Measurements from ENCODE around the gene MCHR1. TPM values are rescaled to one million over a fixed set of nuclear protein-coding genes. Genes with fewer than 3 reads are reported as not detected.

MCHR1 gene
- total and polyA plus RNA-seq, 2 of the 13 experiments (the other 11 are each of a cell fraction or from before 2014, with no cell fraction given): 0.40 to 0.83 TPM

- TF ChIP-seq ZNF589 (CRISPR knock-in tag; conservative IDR thresholded peaks at IDR 0.05): no peak
- peak; percentile 68 for TF ChIP-seq ISL2 (CRISPR knock-in tag; IDR thresholded peaks at IDR 0.05)
- no peak for TF ChIP-seq HMGA1 (CRISPR knock-in tag; conservative IDR thresholded peaks at IDR 0.05)
- TF ChIP-seq ZNF562 (CRISPR knock-in tag; IDR thresholded peaks at IDR 0.05; ENCODE audit: borderline replicate concordance): no peak
- no peak for TF ChIP-seq EHMT2 (IDR thresholded peaks at IDR 0.05; ENCODE audit: borderline replicate concordance, low read depth, low read length)
- TF ChIP-seq ZNF34 (CRISPR knock-in tag; IDR thresholded peaks at IDR 0.05; ENCODE audit: borderline replicate concordance): peak; percentile 31; the same call in 1 of the 2 replicates
- TF ChIP-seq ZBTB42 (CRISPR knock-in tag; IDR thresholded peaks at IDR 0.05): peak; percentile 31; the same call in 1 of the 2 replicates
- no peak for TF ChIP-seq RFX5 (IDR thresholded peaks at IDR 0.05; ENCODE audit: low read depth, low read length)
- TF ChIP-seq ZNF790 (CRISPR knock-in tag; IDR thresholded peaks at IDR 0.05; ENCODE audit: borderline replicate concordance): peak; percentile 37; the same call in 1 of the 2 replicates
- TF ChIP-seq ZNF615 (CRISPR knock-in tag; IDR thresholded peaks at IDR 0.05; ENCODE audit: borderline replicate concordance): no peak
- no peak for TF ChIP-seq CREM (IDR thresholded peaks at IDR 0.05)
- TF ChIP-seq CREM (CRISPR knock-in tag; IDR thresholded peaks at IDR 0.05): no peak
- no peak for TF ChIP-seq GLI4 (CRISPR knock-in tag; IDR thresholded peaks at IDR 0.05; ENCODE audit: borderline replicate concordance)
- TF ChIP-seq SMAD3 (CRISPR knock-in tag; IDR thresholded peaks at IDR 0.05): peak; percentile 56; the same call in 1 of the 2 replicates
- peak; percentile 29; the same call in 1 of the 2 replicates for TF ChIP-seq TERF1 (CRISPR knock-in tag; IDR thresholded peaks at IDR 0.05)
- peak; percentile 58 for TF ChIP-seq PATZ1 (CRISPR knock-in tag; IDR thresholded peaks at IDR 0.05)
- TF ChIP-seq CSRNP2 (CRISPR knock-in tag; conservative IDR thresholded peaks at IDR 0.05; ENCODE audit: low read depth): no peak
- TF ChIP-seq ZNF768 (CRISPR knock-in tag; IDR thresholded peaks at IDR 0.05): peak; percentile 22; the same call in 1 of the 2 replicates
- peak; percentile 68; the same call in 1 of the 2 replicates for TF ChIP-seq ZNF335 (CRISPR knock-in tag; IDR thresholded peaks at IDR 0.05)
Measured at GRCh38 chr22:40651563-40652501, 27.5 kb upstream of the MCHR1 start (continued).

All from HepG2 (cell line).